H9 (cell line): ENCODE measurements around the gene GNL1. TPM values are rescaled to one million over a fixed set of nuclear protein-coding genes. Genes with fewer than 3 reads are reported as not detected.

ENCODE experiments used
- DNase-seq: peaks from one replicate; pipeline ENCODE4 v3.0.0-alpha.2; 2017
- H2AFZ ChIP-seq: one replicate; pipeline ENCODE4 v1.6.1; 2013; ENCODE audit warnings: mild to moderate bottlenecking, low read length, control low read depth, moderate library complexity
- H2AK5ac ChIP-seq: 2 replicates; pipeline ENCODE4 v1.6.1; 2013; ENCODE audit warnings: low read length, control low read depth, mixed read lengths; ENCODE audit not compliant: insufficient read length
- H2BK120ac ChIP-seq: one replicate; pipeline ENCODE4 v1.6.1; 2013; ENCODE audit warnings: low read depth, mild to moderate bottlenecking, low read length, control low read depth, inconsistent platforms; ENCODE audit not compliant: poor library complexity, severe bottlenecking
- H2BK12ac ChIP-seq: 2 replicates; pipeline ENCODE4 v1.6.1; 2013; ENCODE audit warnings: low read length, control low read depth, mixed read lengths, low read depth; ENCODE audit not compliant: insufficient read length
- H2BK15ac ChIP-seq: 2 replicates; pipeline ENCODE4 v1.6.1; 2013; ENCODE audit warnings: low read depth, low read length, control low read depth
- H2BK20ac ChIP-seq: one replicate; pipeline ENCODE4 v1.6.1; 2013; ENCODE audit warnings: low read depth, mild to moderate bottlenecking, low read length, control low read depth, inconsistent platforms; ENCODE audit not compliant: poor library complexity, severe bottlenecking
- H2BK5ac ChIP-seq: 2 replicates; pipeline ENCODE4 v1.6.1; 2013; ENCODE audit warnings: low read length, control low read depth, mixed read lengths; ENCODE audit not compliant: insufficient read length
- H3K14ac ChIP-seq: 2 replicates; pipeline ENCODE4 v1.6.1; 2013; ENCODE audit warnings: low read length, control low read depth; ENCODE audit not compliant: insufficient read depth
- H3K18ac ChIP-seq: 2 replicates; pipeline ENCODE4 v1.6.1; 2013; ENCODE audit warnings: low read depth, mild to moderate bottlenecking, mixed read lengths, low read length, control low read depth; ENCODE audit not compliant: insufficient read length
- H3K23ac ChIP-seq: 2 replicates; pipeline ENCODE4 v1.6.1; 2013; ENCODE audit warnings: low read length, control low read depth, mixed read lengths, low read depth; ENCODE audit not compliant: insufficient read length
- H3K23me2 ChIP-seq: 2 replicates; pipeline ENCODE4 v1.6.1; 2013; ENCODE audit warnings: low read depth, mild to moderate bottlenecking, mixed read lengths, low read length, control low read depth; ENCODE audit not compliant: insufficient read length, poor library complexity, severe bottlenecking
- H3K27ac ChIP-seq: 2 replicates; pipeline ENCODE4 v1.5.1; 2013; ENCODE audit warnings: low read length, control low read depth, mixed read lengths, low read depth; ENCODE audit not compliant: insufficient read length
- H3K27me3 ChIP-seq: 2 replicates; pipeline ENCODE4 v1.6.1; 2013; ENCODE audit warnings: low read length, control low read depth, inconsistent platforms; ENCODE audit not compliant: insufficient read depth
- H3K4ac ChIP-seq: 2 replicates; pipeline ENCODE4 v1.6.1; 2013; ENCODE audit warnings: low read depth, mild to moderate bottlenecking, control low read depth, inconsistent platforms, low read length, moderate library complexity
- H3K4me1 ChIP-seq: 2 replicates; pipeline ENCODE4 v1.6.1; 2013; ENCODE audit warnings: low read length, control low read depth, inconsistent platforms; ENCODE audit not compliant: insufficient read depth
- H3K4me2 ChIP-seq: 2 replicates; pipeline ENCODE4 v1.6.1; 2013; ENCODE audit warnings: low read length, control low read depth, mixed read lengths; ENCODE audit not compliant: insufficient read length, insufficient read depth
- H3K56ac ChIP-seq: 2 replicates; pipeline ENCODE4 v1.6.1; 2013; ENCODE audit warnings: low read depth, mild to moderate bottlenecking, mixed read lengths, low read length, control low read depth; ENCODE audit not compliant: insufficient read length
- H3K79me1 ChIP-seq: 2 replicates; pipeline ENCODE4 v1.6.1; 2013; ENCODE audit warnings: low read depth, mild to moderate bottlenecking, moderate library complexity, low read length, control low read depth, inconsistent platforms; ENCODE audit not compliant: insufficient read depth, poor library complexity, severe bottlenecking
- H3K79me2 ChIP-seq: 2 replicates; pipeline ENCODE4 v1.6.1; 2013; ENCODE audit warnings: low read length, control low read depth, inconsistent platforms; ENCODE audit not compliant: insufficient read depth
- H3K9ac ChIP-seq: 2 replicates; pipeline ENCODE4 v1.6.1; 2013; ENCODE audit warnings: low read length, control low read depth, mixed read lengths; ENCODE audit not compliant: insufficient read length; ENCODE audit errors: extremely low read depth
- H3K9me3 ChIP-seq: one replicate; pipeline ENCODE4 v1.6.1; 2013; ENCODE audit warnings: low read depth, low read length, inconsistent platforms; ENCODE audit not compliant: control insufficient read depth
- H3T11ph ChIP-seq: one replicate; pipeline ENCODE4 v1.6.1; 2013; ENCODE audit warnings: mild to moderate bottlenecking, low read length, control low read depth, inconsistent platforms
- H4K20me1 ChIP-seq: one replicate; pipeline ENCODE4 v1.6.1; 2013; ENCODE audit not compliant: control insufficient read depth, insufficient read length, insufficient read depth
- H4K5ac ChIP-seq: 2 replicates; pipeline ENCODE4 v1.6.1; 2013; ENCODE audit warnings: low read depth, mild to moderate bottlenecking, mixed read lengths, low read length, control low read depth; ENCODE audit not compliant: insufficient read length
- H4K8ac ChIP-seq: replicated peaks from 2 replicates; pipeline ENCODE4 v1.6.1; 2013; ENCODE audit warnings: low read length, control low read depth, mixed read lengths, low read depth; ENCODE audit not compliant: insufficient read length
- H4K91ac ChIP-seq: 2 replicates; pipeline ENCODE4 v1.6.1; 2013; ENCODE audit warnings: low read depth, mild to moderate bottlenecking, moderate library complexity, mixed read lengths, low read length, control low read depth; ENCODE audit not compliant: insufficient read length
- H3K27ac Mint-ChIP-seq, 3 experiments: 2 replicates in 2 of 3; 3 replicates in 1 of 3; pipeline ENCODE4 v1.8.0; 2020 to 2021; ENCODE audit warnings: mixed read lengths in 3 of 3, mild to moderate bottlenecking in 1 of 3, moderate library complexity in 1 of 3
- H3K27me3 Mint-ChIP-seq: 2 replicates; pipeline ENCODE4 v1.8.0; 2021; ENCODE audit warnings: low read depth, mild to moderate bottlenecking, moderate library complexity, mixed read lengths
- H3K36me3 Mint-ChIP-seq, 3 experiments: 2 replicates in 2 of 3; 3 replicates in 1 of 3; pipeline ENCODE4 v1.8.0; 2020 to 2021; ENCODE audit warnings: low read depth in 3 of 3, mixed read lengths in 3 of 3; ENCODE audit not compliant: insufficient read depth in 1 of 3
- H3K4me1 Mint-ChIP-seq, 2 experiments: 2 replicates each; pipeline ENCODE4 v1.8.0; 2020; ENCODE audit warnings: mixed read lengths in 2 of 2
- H3K4me3 Mint-ChIP-seq, 2 experiments: 2 replicates in 1 of 2; 3 replicates in 1 of 2; pipeline ENCODE4 v1.8.0; 2020 to 2021; ENCODE audit warnings: mild to moderate bottlenecking in 2 of 2, mixed read lengths in 2 of 2, moderate library complexity in 1 of 2
- H3K9me3 Mint-ChIP-seq, 2 experiments: 2 replicates in 1 of 2; 3 replicates in 1 of 2; pipeline ENCODE4 v1.8.0; 2020; ENCODE audit warnings: mild to moderate bottlenecking in 2 of 2, mixed read lengths in 2 of 2, moderate library complexity in 1 of 2
- WGBS: extraction: QIAGEN DNeasy Blood & Tissue Kit; methylation state at CpG from one replicate; pipeline ENCODE4 v1.1.7; 2013; ENCODE audit warnings: missing lambda C conversion rate, low lambda C conversion rate, mixed read lengths; ENCODE audit not compliant: insufficient read length; ENCODE audit errors: extremely low coverage; 5-methylcytosine and 5-hydroxymethylcytosine counted together
- total RNA-seq: library from RNA; stranded (reverse); gene quantifications from 2 replicates; pipeline ENCODE4 v1.2.1, GENCODE V29; 2021
- TF ChIP-seq, protein P1 (sequence below): fragments of 200-600 bp; sonication (generic); conservative IDR thresholded peaks from 3 replicates; pipeline ENCODE4 v1.8.0; 2021; ENCODE audit warnings: antibody characterized with exemption, mild to moderate bottlenecking

Gene GNL1
- total RNA-seq, 1 experiment from 2014 or later = 83.5 TPM

DNA sequence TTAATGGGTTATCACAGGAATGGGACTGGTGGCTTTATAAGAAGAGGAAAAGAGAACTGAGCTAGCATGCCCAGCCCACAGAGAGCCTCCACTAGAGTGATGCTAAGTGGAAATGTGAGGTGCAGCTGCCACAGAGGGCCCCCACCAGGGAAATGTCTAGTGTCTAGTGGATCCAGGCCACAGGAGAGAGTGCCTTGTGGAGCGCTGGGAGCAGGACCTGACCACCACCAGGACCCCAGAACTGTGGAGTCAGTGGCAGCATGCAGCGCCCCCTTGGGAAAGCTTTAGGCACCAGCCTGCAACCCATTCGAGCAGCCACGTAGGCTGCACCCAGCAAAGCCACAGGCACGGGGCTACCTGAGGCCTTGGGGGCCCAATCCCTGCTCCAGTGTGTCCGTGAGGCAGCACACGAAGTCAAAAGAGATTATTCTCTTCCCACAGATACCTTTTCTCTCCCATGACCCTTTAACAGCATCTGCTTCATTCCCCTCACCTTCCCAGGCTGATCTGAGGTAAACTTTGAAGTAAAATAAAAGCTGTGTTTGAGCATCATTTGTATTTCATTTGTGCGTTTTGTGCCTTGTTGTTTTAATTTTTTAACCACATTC lies 62.5 kb downstream of the GNL1 start:
- TF ChIP-seq, protein P1, sequence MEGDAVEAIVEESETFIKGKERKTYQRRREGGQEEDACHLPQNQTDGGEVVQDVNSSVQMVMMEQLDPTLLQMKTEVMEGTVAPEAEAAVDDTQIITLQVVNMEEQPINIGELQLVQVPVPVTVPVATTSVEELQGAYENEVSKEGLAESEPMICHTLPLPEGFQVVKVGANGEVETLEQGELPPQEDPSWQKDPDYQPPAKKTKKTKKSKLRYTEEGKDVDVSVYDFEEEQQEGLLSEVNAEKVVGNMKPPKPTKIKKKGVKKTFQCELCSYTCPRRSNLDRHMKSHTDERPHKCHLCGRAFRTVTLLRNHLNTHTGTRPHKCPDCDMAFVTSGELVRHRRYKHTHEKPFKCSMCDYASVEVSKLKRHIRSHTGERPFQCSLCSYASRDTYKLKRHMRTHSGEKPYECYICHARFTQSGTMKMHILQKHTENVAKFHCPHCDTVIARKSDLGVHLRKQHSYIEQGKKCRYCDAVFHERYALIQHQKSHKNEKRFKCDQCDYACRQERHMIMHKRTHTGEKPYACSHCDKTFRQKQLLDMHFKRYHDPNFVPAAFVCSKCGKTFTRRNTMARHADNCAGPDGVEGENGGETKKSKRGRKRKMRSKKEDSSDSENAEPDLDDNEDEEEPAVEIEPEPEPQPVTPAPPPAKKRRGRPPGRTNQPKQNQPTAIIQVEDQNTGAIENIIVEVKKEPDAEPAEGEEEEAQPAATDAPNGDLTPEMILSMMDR = peak; percentile 73
- no peak overlapping the region for H3K4ac ChIP-seq
- no peak overlapping the region for H3K56ac ChIP-seq
- H3K9me3 ChIP-seq = no peaks in the 10 kb centered on the region
- no peak overlapping the region for H3K9ac ChIP-seq
- H2BK15ac ChIP-seq = no peak overlapping the region
- H3K27ac ChIP-seq = no peak overlapping the region
- no peak overlapping the region for H4K91ac ChIP-seq
- H4K20me1 ChIP-seq = no peaks in the 10 kb centered on the region
- Mint-ChIP-seq H3K27ac (no peak overlapping the region; a peak in 2 of 7 replicates), H3K4me1 (peaks cover 7 to 13% of the 10 kb centered on the region in 2 experiments), H3K9me3 (peaks cover 5 to 6% of the 10 kb centered on the region in 2 experiments), H3K4me3 (peak overlapping the region in 1 of 2 experiments; percentile 7; a peak in 1 of 5 replicates), H3K27me3 (peaks cover 4% of the 10 kb centered on the region), H3K36me3 (peaks cover 23 to 27% (median 26%) of the 10 kb centered on the region in 3 experiments; a peak in 6 of 7 replicates)
- H2BK120ac ChIP-seq = no peak overlapping the region
- no peak overlapping the region for H3K23ac ChIP-seq
- no peak overlapping the region for H2AK5ac ChIP-seq
- WGBS = no CpG with 5 or more reads among the region's 8 CpGs
- H3K23me2 ChIP-seq = peaks cover 5% of the 10 kb centered on the region
- no peak overlapping the region for H3K14ac ChIP-seq
- no peaks in the 10 kb centered on the region; the same call in 1 of the 2 replicates for H3K4me1 ChIP-seq
- H4K8ac ChIP-seq = no peak overlapping the region
- DNase-seq = peak; percentile 78
- H2BK20ac ChIP-seq = no peak overlapping the region
- H3K79me2 ChIP-seq = no peaks in the 10 kb centered on the region
- H3K27me3 ChIP-seq = no peaks in the 10 kb centered on the region; the same call in 1 of the 2 replicates
- no peak overlapping the region for H3K4me2 ChIP-seq
- H3T11ph ChIP-seq = no peak overlapping the region
- H4K5ac ChIP-seq = no peak overlapping the region
- H2BK12ac ChIP-seq = no peak overlapping the region
- no peak overlapping the region for H3K18ac ChIP-seq
- no peak overlapping the region for H2BK5ac ChIP-seq
- H3K79me1 ChIP-seq = no peaks in the 10 kb centered on the region
- H2AFZ ChIP-seq = no peak overlapping the region
